HPDE6-E6E7 (cell line): ENCODE data around the gene CTTN.
"Not testable (repeated sequence)": the region's sequence is repeated elsewhere in the genome, so short reads cannot be mapped to it uniquely, and the experiment has no call there.

ENCODE experiments used
- DNase-seq: peaks from one replicate; pipeline ENCODE4 v3.0.0; 2011; ENCODE audit warnings: missing footprints; ENCODE audit errors: extremely low spot score

The CTTN gene

DNA sequence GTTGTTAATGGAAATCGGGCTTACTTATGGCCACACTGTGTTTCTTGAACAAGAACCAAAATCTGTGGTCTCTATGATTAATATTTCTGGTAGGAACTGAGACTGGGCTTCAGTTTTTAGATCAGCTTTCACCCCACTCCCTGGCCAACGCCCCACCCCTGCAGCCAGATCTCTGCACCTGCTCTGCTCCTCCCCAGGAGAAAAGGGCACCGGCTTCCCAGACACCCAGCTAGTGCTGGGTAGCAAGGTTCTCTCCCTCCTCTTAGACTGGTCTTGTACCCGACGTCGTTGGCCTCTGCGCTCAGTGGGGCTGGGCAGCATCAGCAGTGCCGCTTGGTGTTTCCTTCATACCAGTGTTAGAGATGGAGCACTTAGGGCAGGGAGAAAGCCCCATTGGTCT is 17.0 kb upstream of the CTTN start:
- no peak for DNase-seq

DNA sequence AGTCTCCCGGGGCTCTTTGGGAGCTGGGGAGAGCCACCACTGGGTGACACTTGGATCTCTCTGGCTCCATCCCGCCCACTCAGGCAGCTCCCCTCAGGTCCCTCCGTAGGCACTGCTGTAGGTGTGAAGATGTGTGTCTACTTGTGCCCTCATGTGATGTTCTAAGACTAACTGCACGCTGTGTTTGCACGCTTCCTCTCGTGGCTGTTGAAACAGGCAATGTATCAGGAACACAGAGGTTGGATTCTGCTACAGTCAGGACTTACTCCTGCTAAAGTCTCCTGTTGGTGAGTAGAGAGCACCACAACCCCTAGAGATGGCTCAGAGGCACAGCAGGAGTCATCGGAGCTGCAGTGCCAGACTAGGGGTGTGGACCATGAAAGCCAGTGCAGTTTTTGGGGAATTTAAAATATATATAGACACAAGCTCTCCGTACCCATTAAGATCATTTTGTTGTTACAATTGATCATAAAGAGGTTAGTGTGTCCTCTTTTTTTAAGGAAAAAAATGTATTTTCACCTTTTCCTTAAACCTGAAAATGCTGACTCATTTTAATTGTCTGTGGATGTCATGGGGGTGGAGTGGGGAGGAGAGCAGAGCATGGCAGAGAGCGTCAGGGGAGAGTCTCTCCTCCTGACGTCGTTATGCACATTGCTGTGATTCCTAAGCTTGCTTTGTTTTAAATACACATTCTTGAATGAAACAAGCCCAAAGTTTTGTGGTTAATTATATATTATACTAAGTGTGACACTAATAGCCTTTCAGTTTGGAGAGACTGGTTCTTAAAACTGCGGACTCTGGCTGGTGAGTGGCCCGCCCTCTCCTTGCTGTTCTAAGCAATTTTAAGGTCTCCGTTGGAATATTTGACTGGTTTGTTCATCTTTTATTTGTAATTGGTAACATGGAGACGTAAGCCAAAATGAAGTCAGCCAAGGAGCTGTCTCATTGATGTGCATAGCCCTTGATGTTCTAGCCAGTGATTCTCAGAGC is 16.2 kb upstream of the CTTN start:
- no peak for DNase-seq

DNA sequence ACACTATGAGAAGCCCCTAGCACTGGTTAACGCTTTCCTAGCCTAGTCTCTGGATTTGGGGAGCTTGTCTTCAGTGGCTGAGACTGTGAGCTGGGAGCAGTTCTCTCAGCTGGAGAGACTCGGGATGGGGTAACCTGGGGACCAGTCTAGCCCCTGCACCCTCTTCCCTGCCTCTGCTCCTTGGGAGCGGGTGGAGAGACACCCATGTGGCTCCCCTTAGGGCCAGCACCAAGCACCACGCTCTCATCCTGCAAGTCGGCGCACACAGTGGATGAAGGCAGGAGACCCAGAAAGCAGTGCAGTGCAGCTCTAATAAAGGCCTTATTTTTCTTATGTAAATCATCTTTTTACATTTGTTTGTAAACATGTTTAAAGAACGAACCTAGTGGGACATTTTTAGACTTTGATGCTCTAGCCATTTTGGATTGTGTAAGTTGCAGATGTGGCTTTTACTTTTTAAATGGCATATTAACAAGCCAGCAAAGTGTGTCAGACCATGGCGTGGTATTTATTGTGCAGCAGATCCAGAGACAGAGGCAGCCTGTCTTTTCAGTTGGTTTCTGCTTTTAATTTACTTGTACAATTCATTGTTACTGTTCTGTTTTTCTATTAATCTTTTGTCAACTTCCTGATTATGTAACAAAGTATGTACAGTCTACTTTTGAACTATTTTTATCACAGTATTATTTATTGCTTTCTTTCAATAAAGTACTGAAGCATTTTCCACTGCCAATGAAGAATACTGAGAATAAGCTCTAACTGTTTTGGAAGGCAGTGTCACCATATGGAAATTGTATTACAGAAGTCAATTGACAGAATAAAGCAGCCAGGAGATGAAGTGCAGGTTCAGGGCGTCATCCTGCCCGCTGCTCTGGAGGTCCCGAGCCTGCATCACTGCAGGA is 14.4 kb upstream of the CTTN start:
- DNase-seq, result no peak

DNA sequence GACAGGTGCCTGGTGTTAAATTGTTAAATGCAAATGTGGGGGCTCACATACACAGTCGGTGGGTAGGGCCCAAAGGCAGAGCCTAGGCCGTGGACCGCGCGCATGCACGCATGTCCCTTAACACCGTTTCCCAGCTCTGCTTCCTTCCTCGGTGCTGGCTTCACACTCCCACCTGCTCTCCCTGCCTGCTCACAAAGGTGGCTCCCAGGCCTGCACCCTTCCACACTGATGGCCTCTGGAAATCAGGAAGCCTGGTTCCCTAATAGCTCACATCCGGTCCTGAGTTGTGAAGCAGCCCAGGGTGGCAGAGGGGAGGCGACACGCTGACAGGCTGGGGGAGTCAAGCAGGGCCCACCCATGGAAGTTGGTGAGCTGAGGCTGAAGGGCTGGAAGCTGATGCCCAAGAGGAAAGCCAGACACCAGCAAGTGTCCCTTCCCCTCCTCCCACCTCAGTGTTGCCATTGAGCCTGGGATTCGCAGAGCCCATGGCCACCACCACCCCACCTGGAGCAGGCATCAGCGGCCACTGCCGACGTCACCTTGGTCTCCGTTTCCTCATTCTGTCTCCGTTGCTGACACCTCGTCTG is 13.7 kb upstream of the CTTN start:
- no peak for DNase-seq

DNA sequence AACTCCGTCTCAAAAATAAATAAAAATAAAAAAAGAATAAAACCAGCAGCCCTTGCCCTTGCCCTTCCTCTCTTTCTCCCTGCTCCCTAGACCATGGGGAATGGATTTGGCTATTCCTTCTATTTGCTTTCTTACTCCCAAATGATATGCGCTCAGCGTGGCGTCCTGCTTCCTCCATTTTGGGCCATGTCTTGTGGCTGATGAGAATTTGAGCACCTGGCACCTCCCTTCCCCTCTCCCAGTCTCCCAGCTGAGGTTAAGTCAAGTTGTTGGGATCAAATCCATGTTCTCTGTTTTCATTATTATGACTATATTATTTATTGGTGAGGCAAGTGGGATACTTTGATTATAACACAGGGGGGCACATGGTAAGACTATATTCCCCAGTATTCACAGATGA is 10.8 kb upstream of the CTTN start:
- DNase-seq, result no peak

DNA sequence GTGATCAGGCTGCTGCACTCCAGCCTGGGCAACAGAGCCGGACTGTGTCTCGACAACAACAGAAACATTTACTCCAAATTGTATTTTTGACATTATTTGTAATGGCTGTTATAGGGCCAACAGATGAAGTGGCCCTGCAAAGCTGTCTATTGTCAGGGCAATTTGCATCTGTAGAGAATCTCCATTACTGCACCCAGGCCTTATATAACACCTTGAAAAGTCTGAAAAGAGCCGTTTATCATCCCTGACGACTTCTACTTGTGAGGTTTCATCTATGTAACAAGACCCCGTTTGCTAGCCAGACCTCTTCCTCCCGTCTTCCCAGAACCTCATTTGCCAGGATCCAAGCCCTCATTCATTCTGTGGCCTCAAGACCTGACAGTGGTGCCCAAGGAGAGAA is 9.1 kb upstream of the CTTN start:
- no peak for DNase-seq

DNA sequence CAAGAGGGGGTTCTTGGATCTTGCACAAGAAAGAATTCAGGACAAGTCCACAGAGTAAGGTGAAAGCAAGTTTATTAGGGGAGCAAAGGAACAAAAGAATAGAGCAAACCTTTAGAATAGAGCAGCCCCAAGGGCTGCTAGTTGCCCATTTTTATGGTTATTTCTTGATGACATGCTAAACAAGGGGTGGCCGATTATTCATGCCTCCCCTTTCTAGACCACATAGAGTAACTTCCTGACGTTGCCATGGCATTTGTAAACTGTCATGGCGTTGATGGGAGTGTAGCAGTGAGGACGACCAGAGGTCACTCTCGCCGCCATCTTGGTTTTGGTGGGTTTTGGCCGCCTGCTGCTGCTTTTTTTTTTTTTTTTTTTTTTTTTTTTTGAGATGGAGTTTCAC is 7.4 kb upstream of the CTTN start:
- not testable (repeated sequence) for DNase-seq

DNA sequence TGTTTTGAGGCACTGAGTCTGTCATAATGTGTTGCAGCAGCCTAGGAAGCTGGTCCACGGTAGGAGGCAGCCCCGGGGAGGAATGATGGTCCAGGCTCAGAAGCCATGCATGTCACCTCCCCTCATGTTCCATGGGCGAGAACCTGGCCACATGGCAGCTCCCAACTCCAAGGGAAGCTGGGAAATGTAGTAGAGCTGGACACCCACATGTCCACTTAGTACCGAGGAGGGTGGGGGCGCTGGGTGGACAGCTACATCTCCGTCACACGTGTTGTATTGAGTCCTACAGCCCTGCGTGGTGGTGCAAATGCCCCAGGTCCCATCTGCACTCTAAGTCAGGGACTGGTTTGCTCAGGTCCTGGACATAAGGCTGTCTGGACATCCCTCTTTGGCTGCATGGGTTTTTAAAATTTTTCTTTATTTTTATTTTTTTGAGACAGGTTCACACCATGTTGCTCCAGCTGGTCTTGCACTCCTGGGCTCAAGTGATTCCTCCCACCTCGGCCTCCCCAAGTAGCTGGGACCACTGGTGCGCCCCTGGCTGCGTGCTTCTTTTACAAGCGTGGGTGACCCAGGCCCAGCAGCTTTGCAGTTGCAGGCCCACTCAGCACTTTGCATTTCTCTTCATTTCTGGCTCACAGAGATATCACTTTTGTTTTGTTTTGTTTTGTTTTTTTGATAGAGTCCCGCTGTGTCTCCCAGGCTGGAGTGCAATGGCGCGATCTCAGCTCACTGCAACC is 3.9 kb upstream of the CTTN start:
- DNase-seq, result no peak

DNA sequence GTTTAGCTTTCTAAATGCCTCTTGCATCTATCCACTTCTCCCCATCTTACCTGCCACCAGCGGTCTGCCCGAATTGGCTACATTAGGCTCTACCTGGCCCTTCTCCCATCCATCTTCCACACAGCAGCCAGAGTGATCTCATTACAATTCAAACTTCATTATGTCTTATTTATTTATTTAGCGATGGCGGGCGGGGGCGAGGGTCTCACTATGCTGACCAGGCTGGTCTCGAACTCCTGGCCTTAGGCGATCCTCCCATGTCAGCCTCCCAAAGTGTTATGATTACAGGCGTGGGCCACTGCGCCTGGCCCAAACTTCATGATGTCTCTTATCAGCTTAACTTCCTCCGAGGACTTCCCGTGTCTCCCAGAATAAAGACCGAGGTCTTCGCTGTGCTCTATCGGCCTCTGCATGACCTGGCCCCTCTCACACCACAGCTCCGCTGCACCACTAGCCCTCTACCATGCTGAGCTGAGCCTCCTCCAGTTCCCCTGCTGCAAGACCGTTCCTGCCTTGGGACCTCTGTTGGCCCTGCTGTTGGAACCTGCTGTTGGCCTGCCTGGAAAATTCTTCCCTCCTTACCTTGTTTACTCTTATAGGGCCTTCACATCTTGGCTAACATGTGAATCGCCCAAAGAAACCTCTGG is 870 bp upstream of the CTTN start:
- no peak for DNase-seq

DNA sequence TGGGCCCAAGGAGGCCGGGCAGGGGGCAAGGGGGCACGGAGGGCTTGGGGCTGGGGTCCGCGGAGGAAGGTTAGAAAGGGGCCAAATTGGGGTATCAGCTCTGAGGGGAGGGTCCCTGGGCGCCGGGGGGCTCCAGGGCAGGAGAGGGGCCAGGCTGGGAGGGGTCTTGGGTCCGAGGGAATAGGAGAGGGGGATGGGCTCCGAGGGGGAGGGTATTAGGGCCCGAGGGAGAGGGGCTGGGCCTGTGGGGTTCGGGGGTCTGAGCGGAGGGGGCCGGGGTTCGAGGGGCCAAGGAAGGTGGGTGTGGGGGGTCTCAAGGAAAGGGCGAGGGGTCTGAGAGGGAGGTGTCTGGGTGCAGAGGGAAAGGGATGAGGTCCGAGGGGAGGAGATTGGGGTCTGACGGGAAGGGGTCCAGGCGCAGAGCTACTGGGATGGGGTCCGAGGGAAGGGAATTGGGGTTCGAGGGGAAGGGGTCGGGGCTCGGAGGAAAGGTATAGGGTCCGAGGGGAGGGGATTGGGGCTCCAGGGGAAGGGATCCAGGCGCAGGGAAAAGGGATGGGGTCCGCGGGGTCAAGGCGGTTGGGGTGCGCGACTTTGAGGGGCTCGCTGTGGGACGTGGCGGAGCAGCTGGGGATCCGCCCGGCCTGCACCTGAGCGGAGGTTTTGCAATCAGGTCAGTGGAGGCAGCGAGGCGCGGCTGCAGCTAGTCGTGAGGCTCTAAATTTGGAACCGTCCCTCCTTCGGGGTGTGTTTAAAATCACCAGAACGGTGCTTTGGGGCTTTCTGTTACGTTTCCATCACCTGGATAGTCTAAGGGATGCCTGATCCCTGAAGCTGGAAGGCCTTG is 728 bp downstream of the CTTN start:
- peak; percentile 54 for DNase-seq

DNA sequence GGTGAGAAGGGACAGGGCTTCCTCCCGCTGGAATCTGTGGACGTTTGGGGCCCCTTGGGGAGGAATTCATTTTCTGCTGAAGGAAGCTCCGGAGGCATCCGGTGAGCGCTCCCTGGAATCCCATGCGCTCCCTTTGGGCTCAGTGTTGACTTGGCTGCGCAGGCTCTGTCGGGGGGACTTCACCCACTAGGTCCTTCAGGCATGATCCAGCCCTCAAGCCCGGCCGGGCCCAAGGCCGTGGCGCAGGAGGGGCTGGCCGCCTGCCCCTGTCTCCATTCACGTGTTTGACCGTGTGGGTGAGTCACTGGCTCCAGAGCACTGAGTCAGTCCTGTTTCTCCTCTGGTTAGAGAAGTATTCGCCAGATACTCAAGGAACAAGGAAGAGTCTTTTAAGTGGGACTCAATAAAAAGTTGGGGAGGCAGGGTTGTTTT is 1.4 kb downstream of the CTTN start:
- peak; percentile 93 for DNase-seq

DNA sequence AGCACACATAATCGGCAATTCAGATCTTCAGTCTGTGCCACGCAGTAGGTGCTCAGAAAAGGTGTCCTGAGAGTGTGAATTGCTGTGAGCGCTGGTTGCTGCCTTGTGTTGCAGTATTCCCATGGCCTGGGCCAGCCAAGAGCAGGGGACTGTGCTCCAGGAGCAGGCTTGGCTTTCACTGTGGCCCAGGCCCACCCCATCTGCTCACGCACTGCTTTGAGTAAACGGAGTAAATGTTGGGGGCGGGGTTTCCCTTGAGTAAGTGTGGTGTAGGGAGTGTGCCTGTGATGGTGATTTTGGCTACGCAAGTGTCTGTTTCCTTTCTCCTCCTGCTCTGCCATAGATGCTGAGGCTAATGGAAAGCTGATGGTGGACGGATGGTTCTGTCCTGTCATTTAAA is 2.3 kb downstream of the CTTN start:
- no peak for DNase-seq

DNA sequence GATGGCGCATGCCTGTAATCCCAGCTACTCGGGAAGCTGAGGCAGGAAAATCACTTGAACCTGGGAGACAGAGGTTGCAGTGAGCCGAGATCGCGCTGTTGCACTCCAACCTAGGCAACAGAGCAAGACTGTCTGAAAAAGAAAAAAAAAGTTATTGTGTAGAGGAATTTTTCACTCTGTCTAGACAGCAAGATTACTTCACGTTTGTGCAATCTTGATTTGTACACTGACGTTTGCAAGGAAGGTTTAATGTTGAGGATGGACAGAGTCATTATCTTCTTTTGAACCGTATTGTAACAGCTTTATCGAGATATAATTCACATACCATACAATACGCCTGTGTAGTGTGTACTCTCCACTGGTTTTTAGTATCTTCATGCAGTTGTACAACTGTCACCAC is 3.7 kb downstream of the CTTN start:
- no peak for DNase-seq

DNA sequence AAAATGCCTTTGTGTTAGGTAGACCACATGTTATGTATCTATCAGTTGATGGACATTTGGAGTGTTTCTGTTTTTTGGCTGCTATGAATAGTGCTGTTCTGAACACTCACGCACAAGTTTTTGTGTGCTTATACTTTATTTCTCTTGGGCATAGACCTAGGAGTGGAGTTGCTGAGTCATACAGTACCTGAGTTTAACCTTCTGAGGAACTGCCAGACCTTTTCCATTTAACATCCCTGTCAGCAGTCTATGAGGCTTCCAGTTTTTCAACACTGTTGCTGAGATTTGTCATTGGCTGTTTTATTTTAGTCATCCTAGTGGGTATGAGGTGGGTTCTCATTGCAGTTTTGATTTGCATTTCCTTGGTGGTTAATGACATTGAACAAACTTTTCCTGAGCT is 4.4 kb downstream of the CTTN start:
- DNase-seq, result no peak

DNA sequence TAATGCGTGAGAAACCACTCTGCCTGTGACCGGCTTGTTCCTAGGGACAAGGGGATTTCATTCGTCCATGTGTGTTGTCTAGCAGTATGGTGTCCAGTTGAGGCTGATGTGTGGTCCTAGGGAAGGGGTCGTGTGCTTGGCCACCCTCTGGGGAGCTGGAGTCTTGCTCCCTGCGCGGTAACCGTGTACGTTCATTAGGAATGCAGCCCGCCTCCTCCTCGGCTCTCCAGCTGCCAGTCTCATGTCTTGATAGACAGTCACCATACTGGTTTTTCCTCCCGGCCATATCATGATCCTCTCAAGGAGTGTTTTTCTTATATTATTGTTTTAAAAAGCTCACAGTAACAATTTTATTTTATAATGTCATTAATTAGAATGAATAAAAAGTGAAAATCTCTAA is 5.9 kb downstream of the CTTN start:
- DNase-seq, result no peak

DNA sequence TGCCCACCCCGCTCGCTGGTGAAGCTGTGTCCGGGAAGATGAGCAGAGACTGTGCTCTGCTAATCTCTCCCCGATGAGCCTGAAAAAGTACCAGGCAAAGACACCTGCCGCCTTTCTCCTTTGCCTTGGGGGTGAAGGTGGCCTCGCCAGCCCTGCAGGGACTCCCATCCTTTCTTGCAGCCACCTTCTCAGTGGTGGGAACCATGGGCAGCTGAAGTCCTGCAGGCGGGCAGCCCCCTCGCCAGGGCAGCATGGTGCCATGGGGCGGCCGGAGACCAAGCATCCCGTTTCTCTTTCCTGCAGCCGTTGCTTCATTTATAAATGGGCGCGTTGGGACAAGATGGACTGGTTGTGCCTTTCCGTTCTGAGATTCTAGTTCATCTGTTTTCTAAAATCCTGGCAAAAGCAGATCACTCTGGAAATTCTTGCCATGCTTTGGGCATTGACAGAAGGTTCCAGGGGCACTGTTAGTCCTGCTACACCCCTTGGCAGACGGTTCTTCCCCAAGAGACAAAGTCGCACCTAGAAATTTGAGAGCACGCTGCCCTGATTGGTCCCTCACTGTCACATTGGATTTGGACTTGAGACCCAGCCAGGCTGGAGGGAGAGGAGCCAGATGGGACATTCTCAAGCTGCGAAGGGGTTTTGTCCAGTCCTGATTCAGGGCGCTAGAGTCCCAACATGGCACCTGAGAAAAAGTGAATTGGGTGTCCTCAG is 7.5 kb downstream of the CTTN start:
- no peak for DNase-seq

DNA sequence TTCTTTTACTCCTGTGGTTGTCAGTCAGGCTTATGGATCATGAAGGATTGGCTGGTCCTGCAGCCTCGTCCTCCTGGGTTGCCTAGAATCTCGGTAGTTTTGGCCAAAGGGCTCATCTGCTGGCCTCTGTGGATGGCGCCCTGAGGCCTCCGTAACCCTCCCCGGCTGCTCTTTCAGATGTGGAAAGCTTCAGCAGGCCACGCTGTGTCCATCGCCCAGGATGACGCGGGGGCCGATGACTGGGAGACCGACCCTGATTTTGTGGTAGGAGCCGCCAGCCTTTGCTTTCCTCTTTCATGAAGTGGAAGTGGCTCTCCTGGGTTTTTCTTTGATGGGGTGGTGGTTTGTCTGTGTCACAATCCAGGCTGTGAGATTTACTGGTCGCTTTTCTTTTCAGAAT is 8.8 kb downstream of the CTTN start:
- DNase-seq, result no peak

DNA sequence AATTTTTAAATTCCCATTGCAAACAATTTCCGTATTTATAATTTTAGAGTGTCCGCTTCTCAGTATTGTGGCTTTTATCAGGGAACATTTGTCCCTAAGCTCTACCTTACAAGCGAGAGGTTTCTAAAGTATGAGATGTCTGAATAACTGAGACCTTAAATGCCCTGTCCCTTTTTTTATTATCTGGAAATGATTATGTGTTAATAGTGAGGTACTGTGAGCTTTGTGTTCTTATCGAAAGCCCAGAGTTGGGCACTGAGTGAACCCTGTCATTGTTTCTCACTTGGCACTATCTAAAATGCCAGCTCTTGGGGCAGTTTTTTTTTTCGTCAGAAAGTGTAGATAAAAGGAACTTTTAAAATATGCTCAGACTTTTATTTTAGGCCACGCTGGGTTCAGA is 9.5 kb downstream of the CTTN start:
- no peak for DNase-seq

DNA sequence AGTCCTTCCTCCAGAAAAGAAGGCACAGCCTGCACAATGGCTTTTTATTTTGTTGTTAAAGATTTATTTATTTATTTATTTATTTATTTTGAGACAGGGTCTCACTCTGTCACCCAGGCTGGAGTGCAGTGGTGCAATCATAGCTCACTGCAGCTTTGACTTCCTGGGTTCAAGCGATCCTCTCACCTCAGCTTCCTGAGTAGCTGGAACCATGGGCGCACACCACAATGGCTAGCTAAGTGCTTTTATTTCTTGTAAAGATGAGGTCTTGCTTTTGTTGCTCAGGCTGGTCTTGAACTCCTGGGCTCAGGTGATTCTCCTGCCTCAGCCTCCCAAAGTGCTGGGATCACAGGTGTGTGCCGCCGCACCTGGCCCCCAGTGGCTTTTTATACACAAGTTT is 10.0 kb downstream of the CTTN start:
- not testable (repeated sequence) for DNase-seq
